Posterior vena cava (tissue), 2 donors: ENCODE measurements around the gene COX6A2. TPM values are rescaled to one million over a fixed set of nuclear protein-coding genes. Genes with fewer than 3 reads are reported as not detected.

Source experiments
- DNase-seq: peaks from one replicate; pipeline ENCODE4 v3.0.0-alpha.2; 2020; ENCODE audit warnings: low spot score
- intact Hi-C, 2 donors: fragments of 100-400 bp; cut with DNase I; formaldehyde crosslinking; loops; one replicate each; pipeline versions ENCODE4 v1.14.1 to v1.14.2; 2022 to 2023
- long read RNA-seq, 2 donors: library from polyadenylated mRNA; unstranded; transcript quantifications; one replicate each; pipeline ENCODE4 v2.0.0, GENCODE V29; 2020 to 2021
- total RNA-seq, 2 donors: library from RNA; stranded (reverse); fragmentation: NEBNext Ultra II Directional; extraction: Animal tissue kit (Norgen Biotek cat#: 25700); gene quantifications; one replicate each; pipeline ENCODE4 v1.2.1, GENCODE V29; 2021
- donor health status: DM: yes; HTN: yes; CAD: no.
- donor health status: DM: yes; HTN: yes; CAD: no.

The COX6A2 gene
- 1 to 10 TPM; 1.1 to 1.5 TPM for total RNA-seq
- long read RNA-seq, donor 1, partial matches to known transcripts, result 0 of 1 reads
- long read RNA-seq, donor 1, other reads (novel, unspliced or antisense), result 0 of 1 reads
- long read RNA-seq, donor 2, result 0 reads

DNA sequence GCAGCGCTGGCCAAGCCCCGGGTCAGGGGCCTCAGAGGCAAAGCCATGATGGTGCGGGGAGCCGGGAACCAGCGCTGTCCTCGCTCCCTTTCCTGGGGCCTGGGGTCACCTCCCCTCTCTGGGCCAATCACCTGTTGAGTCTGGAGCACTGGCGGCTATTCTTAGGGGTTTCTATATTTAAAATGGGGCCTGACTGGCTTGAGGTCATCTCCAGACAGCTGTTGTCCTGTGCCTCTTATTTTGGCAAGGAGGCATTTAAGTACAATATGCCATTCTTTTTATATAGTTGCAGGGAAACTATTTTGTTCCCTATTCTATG lies at the start of gene COX6A2:
Gene COX6A2 (minus strand): TSS at position 82 of the 319 bp plus-strand sequence. CDS start 35 bp downstream, at position 47.
- no peak for DNase-seq
- intact Hi-C loops, result no loop called here

DNA sequence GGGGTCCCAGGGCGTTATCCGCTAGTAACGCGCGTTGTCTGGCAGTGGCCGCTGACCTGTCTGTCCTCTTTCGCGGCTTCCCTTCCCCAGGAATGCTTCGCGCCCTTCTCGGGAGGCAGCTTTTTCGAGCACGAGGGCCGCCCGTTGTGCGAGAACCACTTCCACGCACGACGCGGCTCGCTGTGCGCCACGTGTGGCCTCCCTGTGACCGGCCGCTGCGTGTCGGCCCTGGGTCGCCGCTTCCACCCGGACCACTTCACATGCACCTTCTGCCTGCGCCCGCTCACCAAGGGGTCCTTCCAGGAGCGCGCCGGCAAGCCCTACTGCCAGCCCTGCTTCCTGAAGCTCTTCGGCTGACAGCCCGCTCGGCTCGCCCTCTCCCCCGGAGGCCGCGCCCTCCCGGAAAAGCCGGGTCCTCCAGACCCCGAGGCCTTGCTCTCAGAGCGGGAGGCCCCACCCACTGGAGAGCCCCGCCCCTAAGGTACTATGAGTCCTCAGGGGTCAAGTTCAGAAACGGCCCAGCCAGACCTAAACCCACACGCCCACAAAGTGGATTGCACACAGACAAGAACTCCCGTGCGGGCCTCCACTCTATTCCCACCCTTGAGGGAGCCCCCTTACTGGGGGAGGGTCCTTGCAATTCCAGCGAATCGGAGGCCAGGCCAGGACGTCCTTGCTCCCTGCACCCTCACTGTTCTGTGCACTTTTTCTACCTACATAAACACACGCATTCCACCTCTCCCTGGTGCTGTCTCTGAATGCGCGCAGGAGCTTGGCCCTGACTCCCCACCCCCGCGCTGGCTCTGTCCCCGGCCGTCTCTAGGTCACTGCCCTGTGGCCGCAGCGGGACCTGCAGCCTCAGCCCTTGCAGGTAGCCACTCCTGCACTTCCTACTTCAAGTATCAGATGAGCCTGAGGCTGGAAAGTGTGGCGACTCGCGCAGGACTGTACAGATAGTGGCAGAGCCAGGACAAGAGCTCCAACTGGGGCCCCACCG lies 49.4 kb upstream of the COX6A2 start:
- intact Hi-C loops, result loop anchor here in 1 of 2 donors (5.0 kb wide), 1 partner anchor 960 kb away; no protein-coding TSS in a partner anchor
- DNase-seq, result no peak

- intact Hi-C loops, result loop anchor here in 1 of 2 donors (5.0 kb wide), 1 partner anchor 959 kb away; no protein-coding TSS in a partner anchor
- DNase-seq, result peak; percentile 94
Measured at GRCh38 chr16:31476303-31477219, 48.4 kb upstream of the COX6A2 start.

- DNase-seq, result no peak
- intact Hi-C loops, result loop anchor here in 1 of 2 donors (5.0 kb wide), 1 partner anchor 959 kb away; no protein-coding TSS in a partner anchor
Measured at GRCh38 chr16:31475946-31476302, 47.8 kb upstream of the COX6A2 start.

DNA sequence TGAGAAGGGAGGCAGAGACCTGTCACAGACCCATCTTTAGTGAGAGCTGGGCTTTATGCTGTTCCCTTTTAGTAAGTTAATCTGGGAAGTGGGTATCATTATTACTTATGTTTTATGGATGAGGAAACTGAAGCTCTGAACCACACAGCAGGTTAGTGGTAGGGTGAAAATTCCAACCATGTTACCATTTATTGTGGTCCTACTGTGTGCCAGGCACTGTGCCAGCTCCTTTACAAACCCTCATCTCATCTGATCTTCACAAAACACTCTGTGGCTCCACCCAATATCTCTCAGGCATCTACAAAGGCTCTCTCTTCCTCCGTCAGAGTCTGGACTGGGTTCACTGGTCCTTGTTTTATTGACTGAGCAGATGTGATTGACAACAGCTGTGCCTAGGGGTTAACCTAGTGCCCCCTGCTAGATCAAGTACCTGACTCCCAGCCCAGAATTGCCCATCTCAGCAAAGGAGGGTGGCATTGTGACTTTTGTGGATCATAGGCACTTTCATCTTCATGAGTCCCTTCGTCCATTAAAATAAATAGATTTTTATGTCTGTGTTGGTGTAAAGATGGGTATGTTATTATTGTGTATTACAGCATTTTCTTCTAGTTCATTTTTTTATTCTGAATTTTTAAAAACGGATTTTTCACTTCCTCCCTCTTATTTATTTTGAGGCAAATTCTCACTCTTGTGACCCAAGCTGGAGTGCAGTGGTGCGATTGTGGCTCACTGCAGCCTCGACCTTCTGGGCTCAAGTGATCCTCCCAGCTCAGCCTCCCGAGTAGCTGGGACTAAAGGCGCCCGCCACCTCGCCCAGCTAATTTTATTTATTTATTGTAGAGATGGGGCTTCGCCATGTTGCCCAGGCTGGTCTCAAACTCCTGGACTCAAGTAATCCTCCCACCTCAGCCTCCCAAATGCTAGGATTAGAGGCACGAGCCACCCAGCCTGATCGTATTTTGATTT lies 46.9 kb upstream of the COX6A2 start:
- intact Hi-C loops, result loop anchor here in 1 of 2 donors (5.0 kb wide), 1 partner anchor 958 kb away; no protein-coding TSS in a partner anchor
- no peak for DNase-seq

DNA sequence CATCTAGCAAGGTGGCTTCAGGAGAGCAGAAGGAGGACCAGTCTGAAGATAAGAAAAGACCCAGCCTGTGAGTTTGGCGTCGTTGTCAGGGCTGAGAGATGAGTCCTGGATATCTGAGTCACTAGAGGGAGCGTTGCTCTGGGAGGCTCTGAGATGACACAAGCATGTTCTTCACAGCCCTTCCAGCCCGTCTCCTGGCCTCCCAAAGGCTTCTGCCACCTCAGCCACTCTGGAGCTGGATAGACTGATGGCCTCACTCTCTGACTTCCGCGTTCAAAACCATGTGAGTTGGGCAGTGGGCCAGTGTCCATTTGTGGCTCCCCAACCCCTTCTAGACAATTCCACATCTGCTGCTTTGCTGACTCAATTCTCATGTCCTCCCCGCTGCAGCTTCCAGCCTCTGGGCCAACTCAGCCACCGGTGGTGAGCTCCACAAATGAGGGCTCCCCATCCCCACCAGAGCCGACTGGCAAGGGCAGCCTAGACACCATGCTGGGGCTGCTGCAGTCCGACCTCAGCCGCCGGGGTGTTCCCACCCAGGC lies 46.1 kb upstream of the COX6A2 start:
- no peak for DNase-seq
- intact Hi-C loops, result no loop called here

- no peak for DNase-seq
- intact Hi-C loops, result no loop called here
Measured at GRCh38 chr16:31473264-31473984, 45.3 kb upstream of the COX6A2 start.

DNA sequence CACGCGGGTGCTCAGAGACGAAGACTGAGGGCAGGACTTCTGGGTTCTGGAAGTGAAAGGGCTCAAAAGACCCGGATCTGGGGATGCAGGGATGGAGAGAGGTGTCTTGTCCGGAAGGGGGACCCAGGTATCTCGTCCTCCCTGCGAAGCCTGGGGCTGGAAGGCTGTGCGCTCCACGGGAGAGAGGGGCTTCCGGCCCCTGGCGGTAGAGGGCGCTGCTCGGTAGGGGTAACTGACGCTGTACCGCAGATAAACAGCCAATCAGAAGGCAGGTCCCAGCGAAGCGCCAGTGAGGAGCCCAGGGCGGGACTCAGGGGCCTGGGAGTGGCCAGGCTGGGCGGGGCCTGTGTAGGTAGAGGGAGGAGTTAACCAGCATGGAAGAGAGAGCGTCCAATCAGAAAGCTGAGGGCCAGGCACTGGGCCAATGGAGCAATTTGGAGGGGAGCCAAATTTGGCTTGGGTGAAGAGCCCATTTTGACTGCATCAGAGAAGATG lies 44.6 kb upstream of the COX6A2 start:
- intact Hi-C loops, result no loop called here
- peak; percentile 98 for DNase-seq

DNA sequence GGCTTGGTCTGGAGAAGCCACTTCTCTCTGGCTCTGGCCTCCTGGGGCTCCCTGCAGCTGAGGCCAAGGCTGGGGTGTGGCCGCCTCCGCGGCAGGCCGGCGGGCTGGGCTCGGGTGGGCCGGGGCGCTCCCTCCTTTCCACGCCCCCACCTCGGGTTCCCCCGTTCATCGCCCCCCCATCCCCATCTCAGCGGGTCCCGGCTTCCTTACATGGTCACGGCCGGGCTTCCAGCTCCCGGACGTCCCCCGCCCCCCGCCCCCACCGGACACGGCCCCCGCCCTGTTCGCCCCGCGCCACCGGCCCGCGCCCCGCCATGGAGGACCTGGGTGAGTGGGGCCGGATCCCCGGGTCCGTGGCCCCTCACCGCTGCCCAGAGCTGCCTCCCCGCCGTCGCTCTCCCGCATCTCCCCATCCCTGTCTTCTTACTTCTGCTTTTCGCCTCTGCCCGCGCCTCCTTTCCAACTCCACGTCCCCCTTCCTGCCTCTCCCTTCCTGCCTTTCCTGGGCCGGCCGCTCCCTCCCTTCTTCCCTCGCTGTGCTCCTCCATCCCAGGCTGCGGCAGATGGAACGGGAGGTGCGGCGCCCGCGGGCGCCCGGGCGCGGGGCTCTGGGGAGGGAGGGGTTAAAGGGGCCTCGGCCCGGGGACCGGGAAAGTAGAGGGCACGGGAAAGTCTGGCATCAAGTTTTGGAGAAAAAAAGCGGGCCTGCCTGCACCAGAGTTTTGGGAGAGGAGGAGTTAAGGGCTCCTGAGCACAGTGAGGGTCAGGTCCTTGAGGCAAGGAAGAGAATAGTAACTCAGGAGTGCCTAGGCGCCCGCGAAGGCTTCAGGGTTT lies 43.9 kb upstream of the COX6A2 start, which contains the start of gene TGFB1I1:
Gene TGFB1I1 (plus strand): TSS at position 278 of the 834 bp plus-strand sequence. CDS start 37 bp downstream, at position 315.
- intact Hi-C loops, result no loop called here
- DNase-seq, result peak; percentile 93

DNA sequence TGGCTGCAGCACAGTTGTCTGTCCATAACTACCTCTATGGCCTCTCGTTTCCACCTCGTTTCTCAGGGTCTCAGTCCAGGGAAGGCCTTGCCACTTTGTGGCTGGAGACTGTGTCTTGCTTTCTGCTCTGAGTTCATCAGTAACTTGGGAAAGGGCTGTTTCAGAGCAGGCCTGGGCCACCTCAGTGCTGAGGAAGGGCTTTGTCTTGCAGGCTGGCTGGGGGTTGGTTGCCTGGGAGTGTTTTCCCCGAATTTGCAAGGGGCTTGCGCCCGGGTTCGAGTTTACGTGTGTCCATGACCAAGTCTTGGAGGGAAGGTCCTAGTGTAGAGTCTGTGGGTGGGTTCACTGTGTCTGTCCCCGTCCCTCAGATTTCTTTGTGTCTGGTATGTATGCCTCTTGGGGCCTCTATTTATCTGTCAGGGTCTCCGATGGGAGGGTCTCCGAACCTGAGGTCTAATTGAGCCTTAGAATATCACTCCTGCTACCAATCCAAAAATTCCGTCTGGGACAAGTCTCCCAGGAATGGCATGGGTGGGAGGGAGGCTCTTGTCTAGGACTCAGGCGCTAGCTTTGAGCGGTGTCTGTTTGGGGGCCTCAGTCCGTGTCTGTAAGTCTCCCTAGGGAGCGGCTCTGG lies 43.2 kb upstream of the COX6A2 start:
- no peak for DNase-seq
- intact Hi-C loops, result no loop called here

DNA sequence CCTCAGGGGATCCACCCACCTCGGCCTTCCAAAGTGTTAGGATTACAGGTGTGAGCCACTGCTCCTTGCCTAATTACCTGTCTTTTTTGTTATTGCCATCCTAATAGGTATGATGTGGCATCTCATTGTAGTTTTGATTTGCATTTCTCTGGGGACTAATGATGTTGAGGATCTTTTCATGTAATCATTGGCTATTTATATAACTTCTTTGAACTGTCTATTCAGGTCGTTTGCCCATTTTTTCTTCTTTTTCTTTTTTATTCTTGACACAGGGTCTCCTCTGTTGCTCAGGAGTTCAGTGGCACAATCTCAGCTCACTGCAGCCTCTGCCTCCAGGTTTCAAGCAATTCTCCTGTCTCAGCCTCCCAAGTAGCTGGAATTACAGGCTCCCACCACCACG lies 42.5 kb upstream of the COX6A2 start:
- intact Hi-C loops, result no loop called here
- DNase-seq, result no peak

GRCh38 chr16:31467858-31468257 lies 39.7 kb upstream of the COX6A2 start:
- DNase-seq, result no peak
- intact Hi-C loops, result no loop called here

DNA sequence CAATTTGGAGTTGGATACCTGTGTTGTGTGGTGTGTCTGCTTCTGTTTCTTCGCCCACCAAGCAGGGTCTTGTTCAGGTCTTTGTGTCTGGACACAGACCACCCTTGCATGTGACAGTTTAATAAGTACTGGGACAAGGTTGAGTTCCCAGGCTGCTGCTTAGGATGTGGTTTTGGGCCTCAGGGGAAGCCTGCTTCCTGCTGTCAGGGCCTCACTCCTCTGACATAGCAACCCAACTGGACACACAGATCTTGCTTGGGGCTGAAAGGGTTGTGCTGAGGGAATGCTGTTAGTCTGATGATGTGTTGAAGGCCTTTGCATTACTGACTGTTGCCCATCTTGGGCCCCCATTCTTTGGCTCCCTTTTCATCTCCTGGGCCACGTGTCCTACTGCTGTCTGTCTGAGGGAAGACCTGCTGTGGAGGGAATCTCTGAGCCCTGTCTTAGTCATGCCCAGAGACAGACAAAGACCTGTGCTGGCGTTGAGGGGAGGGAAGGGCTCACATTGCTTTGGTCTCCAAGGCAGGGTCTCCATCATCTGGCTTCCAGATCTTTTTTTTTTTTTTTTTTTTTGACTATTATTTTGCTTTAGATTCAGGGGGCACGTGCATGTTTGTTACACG lies 39.1 kb upstream of the COX6A2 start:
- DNase-seq, result peak; percentile 23

GRCh38 chr16:31466381-31466841 lies 38.3 kb upstream of the COX6A2 start:
- peak; percentile 71 for DNase-seq
- intact Hi-C loops, result no loop called here

More for the DNA sequence above, 39.1 kb upstream of the COX6A2 start:
- intact Hi-C loops, result no loop called here

DNA sequence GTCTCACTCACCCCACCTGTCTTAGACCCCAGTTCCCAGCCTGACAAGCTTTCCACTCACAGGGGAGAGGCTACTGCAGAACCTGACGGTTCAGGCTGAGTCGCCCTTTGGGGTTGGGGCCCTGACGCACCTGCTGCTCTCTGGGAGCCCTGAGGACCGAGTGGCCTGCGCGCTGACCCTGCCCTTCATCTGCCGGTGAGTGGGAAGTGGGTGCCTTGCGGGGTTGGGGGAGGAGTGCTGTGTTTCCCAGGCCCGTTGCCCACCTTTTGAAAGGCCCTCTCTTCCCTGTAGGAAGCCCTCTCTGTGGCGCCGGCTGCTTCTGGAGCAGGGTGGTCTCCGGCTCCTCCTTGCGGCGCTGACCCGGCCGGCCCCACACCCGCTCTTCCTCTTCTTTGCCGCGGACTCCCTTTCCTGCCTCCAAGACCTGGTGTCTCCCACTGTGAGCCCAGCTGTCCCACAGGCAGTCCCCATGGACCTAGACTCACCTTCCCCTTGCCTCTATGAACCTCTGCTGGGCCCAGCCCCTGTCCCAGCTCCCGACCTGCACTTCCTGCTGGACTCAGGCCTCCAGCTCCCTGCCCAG lies 37.7 kb upstream of the COX6A2 start:
- peak; percentile 65 for DNase-seq
- intact Hi-C loops, result no loop called here
